PC-3 (cell line): ENCODE measurements around the gene CAMK1D. TPM values are rescaled to one million over a fixed set of nuclear protein-coding genes. Genes with fewer than 3 reads are reported as not detected.

Experiments used
- ATAC-seq: fragments of 200-7000 bp; cut with Tn5 transposase; 2 replicates; pipeline ENCODE4 v1.9.1; 2020; ENCODE audit warnings: mild to moderate bottlenecking, moderate library complexity
- BruUV-seq: library from RNA; stranded (reverse); fragments of 400-500 nt; replicated peaks from 2 replicates; lab custom pipeline; 2021; lab: Mats Ljungman, UMichigan
- CTCF ChIA-PET: fragments of 300-600 bp; sonication (Branson Sonifier 250); formaldehyde crosslinking; loops from one replicate; lab custom pipeline; 2022; ENCODE audit warnings: antibody characterized with exemption; lab: Charles Lee
- POLR2A ChIA-PET: fragments of 300-600 bp; sonication (Branson Sonifier 250); formaldehyde crosslinking; loops from one replicate; lab custom pipeline; 2022; ENCODE audit warnings: antibody characterized with exemption; ENCODE audit not compliant: unreplicated experiment; lab: Charles Lee
- DNase-seq: peaks from one replicate; pipeline ENCODE4 v3.0.0-alpha.2; 2015
- H2AFZ ChIP-seq: fragments of 300-600 bp; sonication (generic); 2 replicates; pipeline ENCODE4 v1.6.0; 2016; ENCODE audit warnings: antibody characterized with exemption, low read length
- H3F3A ChIP-seq: fragments of 300-600 bp; sonication (generic); one replicate; pipeline ENCODE4 v1.6.0; 2017; ENCODE audit warnings: antibody characterized with exemption, low read length, control low read depth, mild to moderate bottlenecking; ENCODE audit not compliant: unreplicated experiment
- H3K27ac ChIP-seq: fragments of 300-600 bp; sonication (generic); 2 replicates; pipeline ENCODE4 v1.5.1; 2016; ENCODE audit warnings: mild to moderate bottlenecking, low read length
- H3K27me3 ChIP-seq: fragments of 300-600 bp; sonication (generic); 2 replicates; pipeline ENCODE4 v1.6.1; 2016; ENCODE audit warnings: low read length, mixed read lengths
- H3K36me3 ChIP-seq: fragments of 300-600 bp; sonication (generic); 2 replicates; pipeline ENCODE4 v1.6.1; 2016; ENCODE audit warnings: low read depth, mixed run types, low read length, mixed read lengths
- H3K4me1 ChIP-seq: fragments of 300-600 bp; sonication (generic); 2 replicates; pipeline ENCODE4 v1.5.1; 2016; ENCODE audit warnings: low read length; ENCODE audit not compliant: insufficient read depth
- H3K4me2 ChIP-seq: fragments of 300-600 bp; sonication (generic); 2 replicates; pipeline ENCODE4 v1.6.0; 2016; ENCODE audit warnings: low read length
- H3K4me3 ChIP-seq: fragments of 300-600 bp; sonication (generic); 2 replicates; pipeline ENCODE4 v1.5.1; 2016; ENCODE audit warnings: mild to moderate bottlenecking, low read length, mixed read lengths
- H3K79me2 ChIP-seq: fragments of 300-600 bp; sonication (generic); 2 replicates; pipeline ENCODE4 v1.6.1; 2017; ENCODE audit warnings: low read length, mixed read lengths
- H3K9ac ChIP-seq: fragments of 300-600 bp; sonication (generic); 2 replicates; pipeline ENCODE4 v1.6.0; 2016; ENCODE audit warnings: mild to moderate bottlenecking, low read length
- H3K9me2 ChIP-seq: fragments of 300-600 bp; sonication (generic); replicated peaks from 2 replicates; pipeline ENCODE4 v1.6.1; 2016; ENCODE audit warnings: mixed run types, low read length, mixed read lengths
- H3K9me3 ChIP-seq: fragments of 300-600 bp; sonication (generic); 2 replicates; pipeline ENCODE4 v1.6.1; 2016; ENCODE audit warnings: low read length, mixed read lengths
- H4K20me1 ChIP-seq: fragments of 300-600 bp; sonication (generic); 2 replicates; pipeline ENCODE4 v1.6.1; 2016; ENCODE audit warnings: low read length, mixed read lengths
- EZH2 ChIP-seq: fragments of 300-600 bp; sonication (generic); IDR thresholded peaks from one replicate; pipeline ENCODE4 v1.6.1; 2017; ENCODE audit warnings: antibody characterized with exemption, mild to moderate bottlenecking, low read length; ENCODE audit not compliant: unreplicated experiment
- EZH2phosphoT487 ChIP-seq: fragments of 300-600 bp; sonication (generic); IDR thresholded peaks from 2 replicates; pipeline ENCODE4 v1.6.1; 2018; ENCODE audit warnings: mild to moderate bottlenecking, antibody characterized with exemption, low read length, borderline replicate concordance
- intact Hi-C: fragments of 100-400 bp; cut with micrococcal nuclease; formaldehyde crosslinking; loops from 2 replicates; pipeline ENCODE4 v1.9.0; 2023
- total RNA-seq: library from RNA; depleted of rRNA; stranded (reverse); fragments of >200 nt; gene quantifications from 2 replicates; pipeline ENCODE4 v1.2.3, GENCODE V29; 2014
- TF ChIP-seq, protein P1 (sequence below): fragments of 300-600 bp; sonication (generic); conservative IDR thresholded peaks from 2 replicates; pipeline ENCODE4 v1.5.1; 2017; ENCODE audit warnings: antibody characterized with exemption, low read depth, mild to moderate bottlenecking, low read length

CAMK1D gene
- total RNA-seq, 1 experiment from 2014 or later, result 1.3 TPM

DNA sequence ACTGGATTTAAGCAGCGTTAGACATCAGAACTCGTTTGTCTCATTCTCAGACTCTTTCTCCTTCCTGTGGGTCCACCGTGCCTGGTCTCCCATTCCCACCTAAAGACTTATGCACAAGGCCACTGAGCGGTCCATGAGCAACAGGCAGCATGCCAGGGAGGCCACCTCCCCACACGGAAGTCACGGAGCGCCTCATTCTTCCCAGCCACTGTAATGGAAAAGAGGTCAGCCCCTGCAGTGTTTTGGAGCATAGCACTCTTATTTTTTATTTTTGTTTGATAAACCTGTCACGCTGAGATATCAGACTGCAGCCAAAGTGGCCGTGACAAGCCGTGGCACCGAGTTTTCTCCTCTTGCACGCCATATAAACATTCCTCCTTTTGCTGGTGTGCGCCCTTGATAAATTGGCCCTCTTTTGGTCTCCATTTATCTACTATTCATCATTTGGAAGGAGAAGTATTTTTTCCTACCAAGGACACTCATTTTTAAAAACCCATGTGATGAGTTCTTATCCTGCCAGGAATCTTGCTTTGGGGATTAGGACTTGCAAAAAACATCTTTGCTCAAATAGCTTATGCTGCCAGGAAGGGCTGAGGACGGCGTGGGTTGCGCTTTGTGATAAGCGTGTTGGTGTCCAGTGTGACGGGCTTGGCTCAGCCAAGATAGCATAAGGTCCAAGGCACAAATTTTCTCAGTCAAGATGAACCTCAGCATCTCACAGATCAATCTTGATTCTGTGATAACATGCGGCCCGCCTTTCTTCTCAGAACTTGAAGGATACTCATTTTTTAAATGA lies 446.2 kb downstream of the CAMK1D start:
- Histone ChIP-seq H3K9me3 (no peaks in the 10 kb centered on the region), H3K79me2 (no peaks in the 10 kb centered on the region), H3K27ac (no peak overlapping the region), H3K9me2 (no peaks in the 10 kb centered on the region), H2AFZ (no peak overlapping the region), H3K4me1 (no peaks in the 10 kb centered on the region), H4K20me1 (no peaks in the 10 kb centered on the region), H3F3A (no peaks in the 10 kb centered on the region), H3K9ac (no peak overlapping the region), H3K4me3 (no peak overlapping the region), H3K36me3 (no peaks in the 10 kb centered on the region), H3K4me2 (no peak overlapping the region), H3K27me3 (no peaks in the 10 kb centered on the region)
- CTCF ChIA-PET, result no interaction called here
- DNase-seq (no peak), ATAC-seq (no peak)
- POLR2A ChIA-PET, result no interaction called here
- BruUV-seq, result no TSS peak
- TF ChIP-seq EZH2 (no peak), EZH2phosphoT487 (no peak)
- TF ChIP-seq, protein P1, sequence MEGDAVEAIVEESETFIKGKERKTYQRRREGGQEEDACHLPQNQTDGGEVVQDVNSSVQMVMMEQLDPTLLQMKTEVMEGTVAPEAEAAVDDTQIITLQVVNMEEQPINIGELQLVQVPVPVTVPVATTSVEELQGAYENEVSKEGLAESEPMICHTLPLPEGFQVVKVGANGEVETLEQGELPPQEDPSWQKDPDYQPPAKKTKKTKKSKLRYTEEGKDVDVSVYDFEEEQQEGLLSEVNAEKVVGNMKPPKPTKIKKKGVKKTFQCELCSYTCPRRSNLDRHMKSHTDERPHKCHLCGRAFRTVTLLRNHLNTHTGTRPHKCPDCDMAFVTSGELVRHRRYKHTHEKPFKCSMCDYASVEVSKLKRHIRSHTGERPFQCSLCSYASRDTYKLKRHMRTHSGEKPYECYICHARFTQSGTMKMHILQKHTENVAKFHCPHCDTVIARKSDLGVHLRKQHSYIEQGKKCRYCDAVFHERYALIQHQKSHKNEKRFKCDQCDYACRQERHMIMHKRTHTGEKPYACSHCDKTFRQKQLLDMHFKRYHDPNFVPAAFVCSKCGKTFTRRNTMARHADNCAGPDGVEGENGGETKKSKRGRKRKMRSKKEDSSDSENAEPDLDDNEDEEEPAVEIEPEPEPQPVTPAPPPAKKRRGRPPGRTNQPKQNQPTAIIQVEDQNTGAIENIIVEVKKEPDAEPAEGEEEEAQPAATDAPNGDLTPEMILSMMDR, result no peak
- intact Hi-C loops, result no loop called here

DNA sequence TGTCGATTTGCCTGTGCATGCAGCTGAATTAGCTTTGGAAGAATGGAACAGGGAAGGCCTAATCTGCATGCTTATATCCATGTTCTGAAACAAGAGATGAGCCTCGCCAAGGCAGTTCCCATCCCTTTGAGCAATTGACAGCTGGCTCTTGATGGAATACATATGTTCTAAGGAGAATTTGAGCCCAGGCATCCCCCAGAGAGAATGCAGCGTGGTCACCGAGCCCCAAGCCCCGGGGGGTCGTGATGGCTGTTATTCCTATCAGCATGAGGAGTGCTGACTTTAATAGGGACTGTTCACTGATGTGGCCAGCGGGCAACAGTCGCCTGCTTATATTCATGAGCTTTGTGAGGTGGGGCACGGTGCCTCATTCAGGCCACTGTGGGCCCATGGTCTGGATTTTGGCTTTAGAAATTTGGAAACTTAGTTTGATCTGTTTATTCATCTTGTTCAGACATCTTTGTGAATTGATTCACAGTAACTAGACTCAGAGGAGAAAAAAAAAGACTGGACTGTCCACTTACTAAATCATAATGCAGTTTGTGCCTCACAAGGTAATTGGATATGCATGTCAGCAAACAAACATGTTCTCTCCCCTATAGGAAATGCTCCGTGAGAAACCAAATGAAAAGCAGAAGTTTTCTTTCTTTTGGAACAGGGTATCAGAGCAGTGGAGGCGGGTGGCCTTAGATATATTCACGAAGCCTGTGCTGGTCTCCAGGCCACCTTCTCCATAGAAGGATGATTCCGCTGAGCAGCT lies 447.2 kb downstream of the CAMK1D start:
- ATAC-seq (no peak), DNase-seq (no peak)
- Histone ChIP-seq H3K27me3 (no peaks in the 10 kb centered on the region), H3K36me3 (no peaks in the 10 kb centered on the region), H3K4me2 (no peak overlapping the region), H2AFZ (no peak overlapping the region), H3K9ac (no peak overlapping the region), H3K4me1 (no peaks in the 10 kb centered on the region), H3K4me3 (no peak overlapping the region), H3K9me2 (no peaks in the 10 kb centered on the region), H3F3A (no peaks in the 10 kb centered on the region), H3K9me3 (no peaks in the 10 kb centered on the region), H3K79me2 (no peaks in the 10 kb centered on the region), H3K27ac (no peak overlapping the region), H4K20me1 (no peaks in the 10 kb centered on the region)
- intact Hi-C loops, result no loop called here
- no TSS peak for BruUV-seq
- CTCF ChIA-PET, result no interaction called here
- TF ChIP-seq EZH2phosphoT487, result no peak
- TF ChIP-seq, protein P1, result no peak
- no peak for TF ChIP-seq EZH2
- POLR2A ChIA-PET, result no interaction called here
